ENCODE data around the gene ADGRL3.

DNA sequence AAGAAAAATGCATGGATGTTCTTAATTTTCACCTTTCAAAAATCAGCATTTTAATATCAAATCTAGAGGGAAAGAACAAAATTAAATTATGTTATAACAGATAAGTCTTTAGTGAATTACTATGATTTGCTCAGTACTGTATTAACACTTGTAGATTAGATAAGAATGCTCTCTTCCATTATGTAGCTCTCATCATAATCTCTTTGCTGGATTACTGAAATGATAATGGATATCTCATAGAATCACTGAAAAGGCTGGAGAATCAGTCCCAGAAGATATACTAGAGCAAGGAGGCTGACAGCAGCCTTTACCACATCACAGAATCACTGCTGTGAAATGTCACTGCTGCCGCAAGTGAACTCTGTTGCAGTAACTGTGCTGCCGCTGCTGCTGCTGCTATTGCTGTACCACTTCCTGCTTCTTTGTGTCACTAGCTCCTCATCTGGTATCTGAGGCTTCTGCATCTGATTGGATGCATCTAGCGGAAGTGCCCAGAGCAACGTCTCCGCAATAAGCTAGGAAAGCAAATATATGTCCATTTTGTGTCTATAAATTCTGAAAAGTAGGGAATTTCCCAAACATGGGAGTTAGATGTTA lies 738.2 kb downstream of the ADGRL3 start:
- TF ChIP-seq CTCF (IDR thresholded peaks at IDR 0.05) (no peak), POLR2A (IDR thresholded peaks at IDR 0.05) (no peak), POLR2AphosphoS5 (IDR thresholded peaks at IDR 0.05) (no peak), EP300 (IDR thresholded peaks at IDR 0.05) (no peak)
